OCI-LY7 (cell line): ENCODE results near the gene CDC42BPA. TPM values are rescaled to one million over a fixed set of nuclear protein-coding genes. Genes with fewer than 3 reads are reported as not detected.

Source experiments
- BruUV-seq: library from RNA; stranded (reverse); fragments of 400-500 nt; replicated peaks from 2 replicates; lab custom pipeline; 2021; lab: Mats Ljungman, UMichigan
- CTCF ChIA-PET: fragments of 300-600 bp; sonication (Branson Sonifier 250); formaldehyde crosslinking; loops from one replicate; lab custom pipeline; 2022; ENCODE audit warnings: antibody characterized with exemption; ENCODE audit not compliant: unreplicated experiment; lab: Charles Lee
- POLR2A ChIA-PET: fragments of 300-600 bp; sonication (Branson Sonifier 250); formaldehyde crosslinking; loops from one replicate; lab custom pipeline; 2022; ENCODE audit warnings: antibody characterized with exemption; lab: Charles Lee
- DNase-seq: peaks from one replicate; pipeline ENCODE4 v3.0.0-alpha.2; 2015; ENCODE audit warnings: low spot score
- H2AFZ ChIP-seq: fragments of 200-600 bp; sonication (generic), shearing (Covaris generic); 2 replicates; pipeline ENCODE4 v1.6.1; 2014; ENCODE audit warnings: mild to moderate bottlenecking, antibody characterized with exemption, low read length, moderate library complexity
- H3K27ac ChIP-seq: fragments of 200-600 bp; sonication (generic); 2 replicates; pipeline ENCODE4 v1.5.1; 2014; ENCODE audit warnings: mixed run types, low read depth, mild to moderate bottlenecking, moderate library complexity, low read length, inconsistent platforms; ENCODE audit not compliant: poor library complexity, severe bottlenecking
- H3K36me3 ChIP-seq: fragments of 200-600 bp; sonication (generic); 2 replicates; pipeline ENCODE4 v1.6.1; 2014; ENCODE audit warnings: mild to moderate bottlenecking, antibody characterized with exemption, low read length, moderate library complexity, mixed read lengths; ENCODE audit not compliant: insufficient read depth
- H3K4me1 ChIP-seq: fragments of 200-600 bp; sonication (generic); 2 replicates; pipeline ENCODE4 v1.5.1; 2014; ENCODE audit warnings: mild to moderate bottlenecking, low read length; ENCODE audit not compliant: insufficient read depth, poor library complexity, severe bottlenecking
- H3K4me2 ChIP-seq: fragments of 200-600 bp; sonication (generic); 2 replicates; pipeline ENCODE4 v1.6.1; 2014; ENCODE audit warnings: mild to moderate bottlenecking, low read length
- H3K4me3 ChIP-seq: fragments of 200-600 bp; sonication (generic); 2 replicates; pipeline ENCODE4 v1.5.1; 2014; ENCODE audit warnings: mild to moderate bottlenecking, low read depth, low read length; ENCODE audit not compliant: poor library complexity, severe bottlenecking
- H3K79me2 ChIP-seq: fragments of 200-600 bp; sonication (generic); 2 replicates; pipeline ENCODE4 v1.6.1; 2016; ENCODE audit warnings: low read depth, mild to moderate bottlenecking, low read length, moderate library complexity, mixed read lengths; ENCODE audit not compliant: insufficient read depth
- H3K9me2 ChIP-seq: fragments of 200-600 bp; sonication (generic); 2 replicates; pipeline ENCODE4 v1.6.1; 2016; ENCODE audit warnings: mild to moderate bottlenecking, low read length, mixed read lengths; ENCODE audit not compliant: insufficient read depth
- H3K9me3 ChIP-seq: fragments of 200-600 bp; sonication (generic); 2 replicates; pipeline ENCODE4 v1.6.1; 2014; ENCODE audit warnings: mild to moderate bottlenecking, mixed run types, low read length, mixed read lengths
- H4K20me1 ChIP-seq: fragments of 200-600 bp; sonication (generic); 2 replicates; pipeline ENCODE4 v1.6.1; 2014; ENCODE audit warnings: mild to moderate bottlenecking, antibody characterized with exemption, low read length, moderate library complexity, mixed read lengths; ENCODE audit not compliant: insufficient read depth
- CTCF ChIP-seq: fragments of 200-600 bp; sonication (generic); conservative IDR thresholded peaks from 2 replicates; pipeline ENCODE4 v1.5.1; 2014; ENCODE audit warnings: mild to moderate bottlenecking, antibody characterized with exemption, low read length, moderate library complexity, mixed read lengths
- EZH2phosphoT487 ChIP-seq: fragments of 200-600 bp; sonication (generic); IDR thresholded peaks from 2 replicates; pipeline ENCODE4 v1.6.1; 2018; ENCODE audit warnings: low read depth, borderline replicate concordance, mild to moderate bottlenecking, mixed run types, antibody characterized with exemption, low read length, moderate library complexity, mixed read lengths
- intact Hi-C: fragments of 100-400 bp; cut with micrococcal nuclease; formaldehyde crosslinking; loops from one replicate; pipeline ENCODE4 v1.10.0; 2022; ENCODE audit not compliant: unreplicated experiment
- total RNA-seq, 2 experiments: library from RNA; depleted of rRNA in 1 of 2; stranded (reverse); fragments of >200 nt in 1 of 2; shearing (Covaris generic) in 1 of 2; gene quantifications; 2 replicates each; pipeline ENCODE4 v1.2.3, GENCODE V29; 2014 to 2022

Gene CDC42BPA
- total RNA-seq, 2 experiments from 2014 or later = not detected

GRCh38 chr1:227323967-227324268 lies 5.6 kb upstream of the CDC42BPA start:
- DNase-seq = no peak
- Histone ChIP-seq H3K27ac (no peak overlapping the region), H2AFZ (no peak overlapping the region), H3K4me3 (no peak overlapping the region), H3K4me2 (no peak overlapping the region), H3K79me2 (no peaks in the 10 kb centered on the region), H3K9me2 (no peaks in the 10 kb centered on the region), H3K36me3 (no peaks in the 10 kb centered on the region), H4K20me1 (no peaks in the 10 kb centered on the region), H3K9me3 (no peaks in the 10 kb centered on the region), H3K4me1 (no peaks in the 10 kb centered on the region)
- BruUV-seq = no TSS peak
- POLR2A ChIA-PET = interaction anchor here (1.1 to 1.7 kb wide), 2 partner anchors 20 to 25 kb away, joined by 3 read pairs; no protein-coding TSS in a partner anchor
- no peak for TF ChIP-seq EZH2phosphoT487
- TF ChIP-seq CTCF = no peak
- CTCF ChIA-PET = no interaction called here
- intact Hi-C loops = no loop called here

GRCh38 chr1:227323171-227323966 lies 5.1 kb upstream of the CDC42BPA start:
- CTCF ChIA-PET = no interaction called here
- H4K20me1 ChIP-seq = no peaks in the 10 kb centered on the region
- H2AFZ ChIP-seq = no peak overlapping the region
- H3K36me3 ChIP-seq = no peaks in the 10 kb centered on the region
- no peak overlapping the region for H3K4me2 ChIP-seq
- H3K79me2 ChIP-seq = no peaks in the 10 kb centered on the region
- H3K27ac ChIP-seq = no peak overlapping the region
- H3K4me1 ChIP-seq = no peaks in the 10 kb centered on the region
- no peaks in the 10 kb centered on the region for H3K9me2 ChIP-seq
- TF ChIP-seq EZH2phosphoT487 (no peak), CTCF (no peak)
- H3K4me3 ChIP-seq = no peak overlapping the region
- POLR2A ChIA-PET = interaction anchor here (0.7 to 1.7 kb wide), 2 partner anchors 26 to 1365 kb away, joined by 3 to 4 read pairs; no protein-coding TSS in a partner anchor
- intact Hi-C loops = no loop called here
- BruUV-seq = no TSS peak
- DNase-seq = no peak
- H3K9me3 ChIP-seq = no peaks in the 10 kb centered on the region

GRCh38 chr1:227322376-227322775 lies 4.1 kb upstream of the CDC42BPA start:
- TF ChIP-seq CTCF (no peak), EZH2phosphoT487 (no peak)
- Histone ChIP-seq H3K9me3 (no peaks in the 10 kb centered on the region), H3K4me2 (no peak overlapping the region), H3K36me3 (no peaks in the 10 kb centered on the region), H3K79me2 (no peaks in the 10 kb centered on the region), H3K4me3 (no peak overlapping the region), H3K4me1 (no peaks in the 10 kb centered on the region), H4K20me1 (no peaks in the 10 kb centered on the region), H3K9me2 (no peaks in the 10 kb centered on the region), H3K27ac (no peak overlapping the region), H2AFZ (no peak overlapping the region)
- DNase-seq = no peak
- no TSS peak for BruUV-seq
- POLR2A ChIA-PET = no interaction called here
- intact Hi-C loops = no loop called here
- CTCF ChIA-PET = no interaction called here
